RWPE2 (cell line): ENCODE data around the gene GAREM1.

Experiments used
- ATAC-seq: fragments of 200-7000 bp; cut with Tn5 transposase; 3 replicates; pipeline ENCODE4 v1.9.1; 2021; ENCODE audit warnings: low read depth
- DNase-seq: peaks from one replicate; pipeline ENCODE4 v3.0.0-alpha.2; 2020; ENCODE audit warnings: low spot score
- H3K27ac ChIP-seq: fragments of 450-650 bp; 2 replicates; pipeline ENCODE4 v1.5.1; 2017; ENCODE audit warnings: mild to moderate bottlenecking; ENCODE audit not compliant: poor library complexity, severe bottlenecking
- H3K27me3 ChIP-seq: fragments of 250-450 bp; sonication (Bioruptor Pico); 2 replicates; pipeline ENCODE4 v1.5.1; 2021; ENCODE audit warnings: mild to moderate bottlenecking, moderate library complexity; ENCODE audit not compliant: insufficient read depth, poor library complexity, severe bottlenecking
- H3K36me3 ChIP-seq: fragments of 250-450 bp; sonication (Bioruptor Pico); 2 replicates; pipeline ENCODE4 v1.5.1; 2020; ENCODE audit warnings: low read depth, mild to moderate bottlenecking, moderate library complexity
- H3K4me1 ChIP-seq: fragments of 250-450 bp; sonication (Bioruptor Pico); 2 replicates; pipeline ENCODE4 v1.5.1; 2021; ENCODE audit warnings: mild to moderate bottlenecking, moderate library complexity; ENCODE audit not compliant: insufficient read depth, poor library complexity, severe bottlenecking
- H3K4me3 ChIP-seq: fragments of 250-450 bp; sonication (Bioruptor Pico); 2 replicates; pipeline ENCODE4 v1.5.1; 2021; ENCODE audit warnings: mild to moderate bottlenecking, moderate library complexity; ENCODE audit not compliant: severe bottlenecking
- H3K9me3 ChIP-seq: fragments of 250-450 bp; sonication (Bioruptor Pico); 2 replicates; pipeline ENCODE4 v1.5.1; 2021; ENCODE audit warnings: mild to moderate bottlenecking, moderate library complexity; ENCODE audit not compliant: severe bottlenecking
- TF ChIP-seq, protein P1 (sequence below): fragments of 450-650 bp; IDR thresholded peaks from one replicate; pipeline ENCODE4 v1.5.1; 2017; ENCODE audit warnings: mild to moderate bottlenecking, moderate library complexity; ENCODE audit not compliant: poor library complexity, severe bottlenecking

The GAREM1 gene

DNA sequence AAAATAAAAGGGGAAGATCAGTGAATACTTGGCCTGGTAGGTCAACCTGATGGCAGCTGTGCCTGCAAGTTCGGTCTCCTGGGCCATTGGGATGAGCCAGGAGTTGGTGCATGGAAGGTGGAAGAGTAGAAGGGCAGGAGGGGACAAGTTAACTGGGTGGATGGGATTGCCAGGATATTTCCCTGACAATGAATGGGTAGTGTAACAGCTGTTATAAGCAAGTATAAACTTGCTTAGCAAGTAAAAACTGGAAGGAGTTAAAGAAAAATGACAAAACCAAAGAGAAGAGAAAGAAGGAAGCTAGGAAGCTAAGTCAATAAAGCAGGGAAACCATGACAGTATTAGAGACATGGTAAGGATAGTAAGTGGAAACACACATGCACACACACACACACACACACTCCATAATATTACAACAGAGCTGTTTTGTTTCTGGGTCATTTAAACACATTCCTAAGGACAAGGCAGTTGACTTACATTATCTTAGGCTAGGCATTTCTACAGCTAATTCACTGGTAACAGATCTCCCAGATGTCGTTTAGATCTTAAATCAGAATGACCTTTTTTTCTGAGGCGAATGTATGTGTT is 251.2 kb downstream of the GAREM1 start:
- Histone ChIP-seq H3K4me1 (no peaks in the 10 kb centered on the region), H3K36me3 (no peaks in the 10 kb centered on the region), H3K9me3 (no peaks in the 10 kb centered on the region), H3K4me3 (no peak overlapping the region), H3K27me3 (no peaks in the 10 kb centered on the region), H3K27ac (no peak overlapping the region)
- TF ChIP-seq, protein P1, sequence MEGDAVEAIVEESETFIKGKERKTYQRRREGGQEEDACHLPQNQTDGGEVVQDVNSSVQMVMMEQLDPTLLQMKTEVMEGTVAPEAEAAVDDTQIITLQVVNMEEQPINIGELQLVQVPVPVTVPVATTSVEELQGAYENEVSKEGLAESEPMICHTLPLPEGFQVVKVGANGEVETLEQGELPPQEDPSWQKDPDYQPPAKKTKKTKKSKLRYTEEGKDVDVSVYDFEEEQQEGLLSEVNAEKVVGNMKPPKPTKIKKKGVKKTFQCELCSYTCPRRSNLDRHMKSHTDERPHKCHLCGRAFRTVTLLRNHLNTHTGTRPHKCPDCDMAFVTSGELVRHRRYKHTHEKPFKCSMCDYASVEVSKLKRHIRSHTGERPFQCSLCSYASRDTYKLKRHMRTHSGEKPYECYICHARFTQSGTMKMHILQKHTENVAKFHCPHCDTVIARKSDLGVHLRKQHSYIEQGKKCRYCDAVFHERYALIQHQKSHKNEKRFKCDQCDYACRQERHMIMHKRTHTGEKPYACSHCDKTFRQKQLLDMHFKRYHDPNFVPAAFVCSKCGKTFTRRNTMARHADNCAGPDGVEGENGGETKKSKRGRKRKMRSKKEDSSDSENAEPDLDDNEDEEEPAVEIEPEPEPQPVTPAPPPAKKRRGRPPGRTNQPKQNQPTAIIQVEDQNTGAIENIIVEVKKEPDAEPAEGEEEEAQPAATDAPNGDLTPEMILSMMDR: no peak
- DNase-seq (no peak), ATAC-seq (no peak)

DNA sequence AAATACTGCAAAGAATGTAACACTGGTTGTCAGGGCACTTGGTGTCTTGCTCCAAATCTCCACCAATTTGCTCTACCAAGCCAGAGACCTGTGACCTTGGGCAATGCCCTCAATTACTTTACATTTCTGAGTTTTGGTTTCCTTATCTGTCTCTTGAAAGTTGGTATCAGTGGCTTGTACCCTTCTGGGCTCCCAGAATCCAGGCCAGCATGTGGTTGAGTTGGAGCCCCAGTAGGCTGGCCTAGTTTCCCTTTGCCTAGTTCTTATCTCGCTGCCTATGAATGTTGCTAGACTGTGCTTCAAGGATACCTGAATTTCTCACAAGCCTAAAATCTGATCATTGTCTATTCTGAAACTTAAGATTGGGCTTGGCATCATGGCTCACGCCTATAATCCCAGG is 254.3 kb downstream of the GAREM1 start:
- Histone ChIP-seq H3K36me3 (no peaks in the 10 kb centered on the region), H3K27me3 (no peaks in the 10 kb centered on the region), H3K27ac (no peak overlapping the region), H3K4me3 (no peak overlapping the region), H3K9me3 (no peaks in the 10 kb centered on the region), H3K4me1 (no peaks in the 10 kb centered on the region)
- no peak for ATAC-seq
- TF ChIP-seq, protein P1: no peak
- DNase-seq: no peak

DNA sequence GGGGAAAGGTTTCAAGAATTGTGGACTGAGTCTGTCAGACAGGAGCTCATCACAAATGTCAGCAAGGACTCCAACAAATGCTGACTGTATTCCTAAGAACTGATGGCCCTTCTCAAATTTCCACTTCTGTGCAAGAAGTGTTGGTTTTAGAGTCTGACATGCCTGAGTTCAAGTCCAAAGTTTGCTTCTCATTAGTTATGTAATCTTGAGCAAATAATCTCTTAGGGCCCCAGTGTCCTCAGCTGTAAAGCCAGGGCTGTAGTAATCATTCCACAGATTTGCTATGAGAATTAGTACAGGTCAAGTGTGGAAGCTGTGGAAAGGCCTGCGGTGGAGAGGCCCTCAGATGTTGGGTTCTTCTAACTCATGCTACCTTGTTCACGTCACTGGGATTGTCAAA is 257.0 kb downstream of the GAREM1 start:
- Histone ChIP-seq H3K27ac (no peak overlapping the region), H3K4me3 (no peak overlapping the region), H3K9me3 (no peaks in the 10 kb centered on the region), H3K27me3 (no peaks in the 10 kb centered on the region), H3K4me1 (no peaks in the 10 kb centered on the region), H3K36me3 (no peaks in the 10 kb centered on the region)
- ATAC-seq (no peak), DNase-seq (no peak)
- TF ChIP-seq, protein P1: no peak
